ENCODE results near the gene WDR3.

- no peak for TF ChIP-seq TAF1 (IDR thresholded peaks at IDR 0.05; ENCODE audit: borderline replicate concordance, insufficient read depth, low read length)
- no peak for TF ChIP-seq REST (IDR thresholded peaks at IDR 0.05; ENCODE audit: insufficient read depth in 1 of 2, low read depth in 2 of 2, low read length in 2 of 2)
- TF ChIP-seq POLR2AphosphoS5 (IDR thresholded peaks at IDR 0.05; ENCODE audit: low read depth, low read length), result no peak
- no peak for TF ChIP-seq FOXP2 (optimal IDR thresholded peaks at IDR 0.05; ENCODE audit: borderline replicate concordance, extremely low read depth, extremely low read length, insufficient read depth)
Measured at GRCh38 chr1:117930484-117930883, 945 bp downstream of the WDR3 start.

Measured in PFSK-1 (cell line).